Stimulated activated CD8-positive, alpha-beta memory T cell treated with anti-CD3 and anti-CD28 coated beads, Interleukin-15, amount 100 ng/mL, for 48 hours (primary cell): ENCODE data around the gene LZTR1.

Source experiments
- DNase-seq, 2 donors: peaks; one replicate each; pipeline ENCODE4 v3.0.0-alpha.2; 2020; ENCODE audit warnings: low read depth in 2 of 2

Gene LZTR1

GRCh38 chr22:21015466-21016006 lies 33.4 kb downstream of the LZTR1 start:
- DNase-seq = no peak

- no peak for DNase-seq
These were observed 34.7 kb downstream of the LZTR1 start for GRCh38 chr22:21016644-21017420.

- DNase-seq = no peak
These were observed 36.2 kb downstream of the LZTR1 start for GRCh38 chr22:21018314-21018713.

- no peak for DNase-seq
These were observed 38.8 kb downstream of the LZTR1 start for GRCh38 chr22:21020802-21021429.

- no peak for DNase-seq
These were observed 40.4 kb downstream of the LZTR1 start for GRCh38 chr22:21022507-21022906.

GRCh38 chr22:21022955-21023614 lies 41.0 kb downstream of the LZTR1 start:
- no peak for DNase-seq

- DNase-seq = no peak
These were observed 43.2 kb downstream of the LZTR1 start for GRCh38 chr22:21025266-21025665.

- DNase-seq = no peak
These were observed 44.0 kb downstream of the LZTR1 start for GRCh38 chr22:21025763-21026755.

GRCh38 chr22:21026783-21027692 lies 44.9 kb downstream of the LZTR1 start:
- no peak for DNase-seq

GRCh38 chr22:21028277-21029251 lies 46.5 kb downstream of the LZTR1 start:
- no peak for DNase-seq

GRCh38 chr22:21029486-21030025 lies 47.5 kb downstream of the LZTR1 start:
- DNase-seq = no peak

GRCh38 chr22:21030032-21030431 lies 47.9 kb downstream of the LZTR1 start:
- no peak for DNase-seq

GRCh38 chr22:21030621-21031544 lies 48.8 kb downstream of the LZTR1 start:
- no peak for DNase-seq

- DNase-seq = no peak
These were observed 49.5 kb downstream of the LZTR1 start for GRCh38 chr22:21031545-21032036.

GRCh38 chr22:21032037-21032867 lies 50.2 kb downstream of the LZTR1 start, which contains the start of gene SLC7A4:
TSS of gene SLC7A4 (minus strand) at chr22:21032561. CDS start at chr22:21031812, 749 bp downstream.
- DNase-seq = no peak

GRCh38 chr22:21032868-21033688 lies 51.0 kb downstream of the LZTR1 start:
- DNase-seq = no peak
